HepG2 (cell line): Measurements from ENCODE around the gene ENPP1. TPM values are rescaled to one million over a fixed set of nuclear protein-coding genes. Genes with fewer than 3 reads are reported as not detected.

Experiments used
- ATAC-seq: fragments of 200-7000 bp; cut with Tn5 transposase; 3 replicates; pipeline ENCODE4 v1.9.1; 2020; ENCODE audit warnings: mild to moderate bottlenecking, moderate library complexity
- BruUV-seq: library from RNA; stranded (reverse); fragments of 400-500 nt; replicated peaks from 2 replicates; lab custom pipeline; 2021; lab: Mats Ljungman, UMichigan
- CTCF ChIA-PET: fragments of 300-600 bp; formaldehyde crosslinking; extraction: SDS; loops from one replicate; lab custom pipeline; 2021; ENCODE audit warnings: low total read pairs, inconsistent platforms, low intra/inter-chr PET ratio; lab: Yijun Ruan, JAX
- POLR2A ChIA-PET: fragments of 350-600 bp; sonication (Branson Sonifier 250); formaldehyde crosslinking; loops from one replicate; lab custom pipeline; 2020; ENCODE audit warnings: antibody characterized with exemption, inconsistent platforms; lab: Yijun Ruan, JAX
- DNase-seq: peaks from one replicate; pipeline ENCODE4 v3.0.0-alpha.2; 2015; ENCODE audit warnings: low spot score
- FAIRE-seq: peaks from 3 replicates; lab custom pipeline; 2011; peaks lifted over from hg19 to GRCh38; lab: Jason Lieb, UNC
- H2AFZ ChIP-seq: one replicate; pipeline ENCODE4 v1.6.1; 2011; ENCODE audit warnings: low read length, inconsistent platforms
- H3K27ac ChIP-seq: fragments of 300-600 bp; 3 replicates; pipeline ENCODE4 v1.8.0; 2011; ENCODE audit warnings: mixed run types, mild to moderate bottlenecking, mixed read lengths, low read length, inconsistent platforms; ENCODE audit not compliant: insufficient read depth; ENCODE audit errors: extremely low read length
- H3K27me3 ChIP-seq, 2 experiments: fragments of 200-600 bp in 1 of 2; 2 replicates in 1 of 2; 3 replicates in 1 of 2; pipeline versions ENCODE4 v1.6.0 to v1.8.0; 2011; ENCODE audit warnings: low read length in 2 of 2, mild to moderate bottlenecking in 2 of 2, moderate library complexity in 2 of 2, inconsistent platforms in 1 of 2; ENCODE audit not compliant: insufficient read depth in 2 of 2, control insufficient read depth in 1 of 2
- H3K36me3 ChIP-seq, 2 experiments: fragments of 200-600 bp in 1 of 2; replicated peaks in 1 of 2; 2 replicates in 1 of 2; 3 replicates in 1 of 2; pipeline versions ENCODE4 v1.5.1 to v1.8.0; 2011; ENCODE audit warnings: low read length in 2 of 2, inconsistent platforms in 1 of 2; ENCODE audit not compliant: insufficient read depth in 2 of 2, control insufficient read depth in 1 of 2
- H3K4me1 ChIP-seq: 2 replicates; pipeline ENCODE4 v1.5.1; 2012; ENCODE audit warnings: low read length, inconsistent platforms; ENCODE audit not compliant: insufficient read depth
- H3K4me2 ChIP-seq: 2 replicates; pipeline ENCODE4 v1.6.0; 2011; ENCODE audit warnings: low read depth, low read length, inconsistent platforms
- H3K4me3 ChIP-seq, 3 experiments: fragments of 200-600 bp in 1 of 3; sonication (generic), shearing (Covaris generic) in 1 of 3; replicated peaks in 1 of 3; 2 replicates each; pipeline ENCODE4 v1.5.1; 2011 to 2016; ENCODE audit warnings: low read length in 3 of 3, inconsistent platforms in 2 of 3, low read depth in 2 of 3, mild to moderate bottlenecking in 2 of 3, control low read depth in 1 of 3, mixed read lengths in 1 of 3; ENCODE audit not compliant: insufficient read depth in 1 of 3
- H3K79me2 ChIP-seq: one replicate; pipeline ENCODE4 v1.6.1; 2011; ENCODE audit warnings: low read length, inconsistent platforms; ENCODE audit not compliant: insufficient read depth
- H3K9ac ChIP-seq: 2 replicates; pipeline ENCODE4 v1.6.0; 2011; ENCODE audit warnings: mild to moderate bottlenecking, low read depth, low read length, inconsistent platforms; ENCODE audit not compliant: insufficient read depth
- H3K9me3 ChIP-seq: 2 replicates; pipeline ENCODE4 v1.5.1; 2012; ENCODE audit warnings: mild to moderate bottlenecking, low read length
- H4K20me1 ChIP-seq: 2 replicates; pipeline ENCODE4 v1.6.0; 2011; ENCODE audit warnings: inconsistent platforms, mild to moderate bottlenecking, low read length, moderate library complexity; ENCODE audit not compliant: insufficient read depth
- EZH2 ChIP-seq: conservative IDR thresholded peaks from 2 replicates; pipeline ENCODE4 v1.6.1; 2012; ENCODE audit warnings: mild to moderate bottlenecking, low read depth, low read length, moderate library complexity
- HOMEZ ChIP-seq: IDR thresholded peaks from 2 replicates; pipeline ENCODE4 v1.6.1; 2016; ENCODE audit warnings: low read depth
- IKZF4 ChIP-seq: sonication (generic); formaldehyde crosslinking; IDR thresholded peaks from 2 replicates; pipeline ENCODE4 v1.5.1; 2020; ENCODE audit warnings: borderline replicate concordance, mild to moderate bottlenecking, low read depth, missing genetic modification reagents; ENCODE audit errors: not compliant biosample characterization
- KAT8 ChIP-seq: IDR thresholded peaks from 2 replicates; pipeline ENCODE4 v1.6.1; 2016; ENCODE audit warnings: missing genetic modification reagents, missing compliant biosample characterization
- MXD3 ChIP-seq: IDR thresholded peaks from 2 replicates; pipeline ENCODE4 v1.6.1; 2016; ENCODE audit warnings: mild to moderate bottlenecking, missing biosample characterization, missing genetic modification reagents
- SMC3 ChIP-seq: IDR thresholded peaks from 2 replicates; pipeline ENCODE4 v1.6.1; 2011; ENCODE audit warnings: low read length, improper control_type of control experiment
- STAG1 ChIP-seq: sonication (generic); formaldehyde crosslinking; IDR thresholded peaks from 2 replicates; pipeline ENCODE4 v1.4.0; 2020; ENCODE audit warnings: missing genetic modification reagents
- ZBTB49 ChIP-seq: sonication (generic); formaldehyde crosslinking; IDR thresholded peaks from 2 replicates; pipeline ENCODE4 v1.4.0; 2020; ENCODE audit warnings: missing genetic modification reagents, borderline replicate concordance
- ZHX2 ChIP-seq, 2 experiments: sonication (generic) in 1 of 2; formaldehyde crosslinking in 1 of 2; IDR thresholded peaks; 2 replicates each; pipeline versions ENCODE4 v1.6.1 to v1.9.0; 2014 to 2022; ENCODE audit warnings: antibody characterized with exemption in 1 of 2, borderline replicate concordance in 1 of 2, inconsistent platforms in 1 of 2, low read depth in 1 of 2, missing genetic modification reagents in 1 of 2
- ZNF143 ChIP-seq: sonication (generic); formaldehyde crosslinking; IDR thresholded peaks from 2 replicates; pipeline ENCODE4 v1.4.0; 2020; ENCODE audit warnings: missing genetic modification reagents
- ZNF18 ChIP-seq: sonication (generic); formaldehyde crosslinking; IDR thresholded peaks from 2 replicates; pipeline ENCODE4 v1.8.0; 2022; ENCODE audit warnings: mild to moderate bottlenecking, missing genetic modification reagents; ENCODE audit not compliant: insufficient replicate concordance
- WGBS: methylation state at CpG from one replicate; pipeline ENCODE4 v1.1.6; 2017; ENCODE audit warnings: low lambda C conversion rate; 5-methylcytosine and 5-hydroxymethylcytosine counted together
- in situ Hi-C: cut with HindIII; loops from 2 replicates; pipeline ENCODE4 v1.10.0; 2017; ENCODE audit warnings: low pct_unique_long_range_greater_than_20kb; ENCODE audit not compliant: extremely low pct_ligation_motif_present
- intact Hi-C: fragments of 100-400 bp; cut with micrococcal nuclease; formaldehyde crosslinking; loops from one replicate; pipeline ENCODE4 v1.10.0; 2022; ENCODE audit not compliant: unreplicated experiment
- polyA plus RNA-seq, 8 experiments: library from polyadenylated mRNA; depleted of rRNA in 3 of 8; stranded (reverse) in 7 of 8; unstranded in 1 of 8; fragments of >200 nt; fragmentation: Illumina TruSeq in 4 of 8; extraction: Trizol in 4 of 8; gene quantifications; 2 replicates each; pipeline versions ENCODE4 v1.2.1 to v1.2.3, GENCODE V29; 2011 to 2016; ENCODE audit warnings: low read depth in 4 of 8, missing spikeins in 1 of 8, mixed read lengths in 1 of 8; ENCODE audit not compliant: insufficient read depth in 1 of 8
- total RNA-seq, 5 experiments: library from RNA; depleted of rRNA; stranded (reverse); fragments of >200 nt; fragmentation: Illumina TruSeq; extraction: Trizol; gene quantifications; 2 replicates each; pipeline ENCODE4 v1.2.3, GENCODE V29; 2016; ENCODE audit warnings: low read depth in 1 of 5

Gene ENPP1
- total and polyA plus RNA-seq, 2 of the 13 experiments (the other 11 are each of a cell fraction or from before 2014, with no cell fraction given), result 56.5 to 160 TPM

GRCh38 chr6:131782764-131783163 lies 25.1 kb upstream of the ENPP1 start:
- no peak overlapping the region for H2AFZ ChIP-seq
- H3K27me3 ChIP-seq, result no peaks in the 10 kb centered on the region
- H3K27ac ChIP-seq, result no peak overlapping the region
- WGBS, result 63% methylated on average over 1 of the region's 1 CpG
- in situ Hi-C loops, result no loop called here
- no peak overlapping the region for H3K4me3 ChIP-seq
- H3K36me3 ChIP-seq, result no peaks in the 10 kb centered on the region
- H3K9ac ChIP-seq, result no peak overlapping the region
- DNase-seq, result no peak
- ChIA-PET POLR2A (interaction anchor here (1.0 kb wide), 1 partner anchor 127 kb away, joined by 4 read pairs; no protein-coding TSS in a partner anchor), CTCF (no interaction called here)
- intact Hi-C loops, result loop anchor here (1.0 kb wide), 1 partner anchor 128 kb away; no protein-coding TSS in a partner anchor
- FAIRE-seq, result peak; percentile 34
- no peaks in the 10 kb centered on the region for H3K9me3 ChIP-seq
- H4K20me1 ChIP-seq, result no peaks in the 10 kb centered on the region
- BruUV-seq, result no TSS peak
- ATAC-seq, result peak; percentile 83
- H3K79me2 ChIP-seq, result no peaks in the 10 kb centered on the region
- H3K4me2 ChIP-seq, result peak overlapping the region; percentile 3; the same call in 1 of the 2 replicates
- H3K4me1 ChIP-seq, result peaks cover 38% of the 10 kb centered on the region
- no peak for TF ChIP-seq IKZF4 (CRISPR knock-in tag)
- TF ChIP-seq ZNF18 (CRISPR knock-in tag), result peak; percentile 10
- TF ChIP-seq KAT8 (CRISPR knock-in tag), result 0 out of 2 replicates have a peak, but pooled peaks have one; percentile 13
- no peak for TF ChIP-seq MXD3 (CRISPR knock-in tag)
- no peak for TF ChIP-seq HOMEZ (CRISPR knock-in tag)
- TF ChIP-seq ZBTB49 (CRISPR knock-in tag), result no peak
- TF ChIP-seq ZHX2 (IDR thresholded peaks at IDR 0.05; ENCODE audit: low read depth), result no peak
- TF ChIP-seq ZHX2 (CRISPR knock-in tag; IDR thresholded peaks at IDR 0.05; ENCODE audit: borderline replicate concordance), result no peak
- peak; percentile 76 for TF ChIP-seq STAG1
- TF ChIP-seq ZNF143 (CRISPR knock-in tag), result no peak
- TF ChIP-seq SMC3, result peak; percentile 37; the same call in 1 of the 2 replicates
- TF ChIP-seq EZH2, result no peak
